A673 (cell line): ENCODE data around the gene TENM3. TPM values are rescaled to one million over a fixed set of nuclear protein-coding genes. Genes with fewer than 3 reads are reported as not detected.

Experiments used
- BruUV-seq: library from RNA; stranded (reverse); fragments of 400-500 nt; replicated peaks from 2 replicates; lab custom pipeline; 2021; lab: Mats Ljungman, UMichigan
- CTCF ChIA-PET: fragments of 300-600 bp; sonication (Branson Sonifier 250); formaldehyde crosslinking; loops from one replicate; lab custom pipeline; 2022; ENCODE audit warnings: antibody characterized with exemption; lab: Charles Lee
- POLR2A ChIA-PET: fragments of 300-600 bp; sonication (Branson Sonifier 250); formaldehyde crosslinking; loops from one replicate; lab custom pipeline; 2022; ENCODE audit warnings: antibody characterized with exemption; ENCODE audit not compliant: low non-redundant PET; lab: Charles Lee
- DNase-seq: peaks from one replicate; pipeline ENCODE4 v3.0.0-alpha.2; 2015; ENCODE audit warnings: low spot score
- H3K27ac ChIP-seq: fragments of 200-600 bp; sonication (generic); 2 replicates; pipeline ENCODE4 v1.5.1; 2016; ENCODE audit warnings: mixed run types, low read depth, mild to moderate bottlenecking, mixed read lengths, antibody characterized with exemption, low read length; ENCODE audit not compliant: poor library complexity, severe bottlenecking
- H3K27me3 ChIP-seq: fragments of 200-600 bp; sonication (generic); replicated peaks from 2 replicates; pipeline ENCODE4 v1.6.1; 2017; ENCODE audit warnings: mixed run types, low read depth, mild to moderate bottlenecking, mixed read lengths, antibody characterized with exemption, low read length; ENCODE audit not compliant: insufficient read depth, poor library complexity
- H3K36me3 ChIP-seq: fragments of 200-600 bp; sonication (generic); 2 replicates; pipeline ENCODE4 v1.6.1; 2016; ENCODE audit warnings: mixed run types, mild to moderate bottlenecking, mixed read lengths, antibody characterized with exemption, low read length; ENCODE audit not compliant: insufficient read depth, poor library complexity, severe bottlenecking
- H3K4me1 ChIP-seq: fragments of 200-600 bp; sonication (generic); 2 replicates; pipeline ENCODE4 v1.6.1; 2017; ENCODE audit warnings: mixed run types, mild to moderate bottlenecking, mixed read lengths, antibody characterized with exemption, low read length; ENCODE audit not compliant: insufficient read depth, poor library complexity, severe bottlenecking
- H3K4me3 ChIP-seq: fragments of 200-600 bp; sonication (generic); 2 replicates; pipeline ENCODE4 v1.5.1; 2016; ENCODE audit warnings: low read depth, mixed run types, mild to moderate bottlenecking, mixed read lengths, low read length; ENCODE audit not compliant: poor library complexity, severe bottlenecking
- H3K9me3 ChIP-seq: fragments of 200-600 bp; sonication (generic); 2 replicates; pipeline ENCODE4 v1.6.1; 2016; ENCODE audit warnings: mixed run types, low read depth, mild to moderate bottlenecking, mixed read lengths, antibody characterized with exemption, low read length; ENCODE audit not compliant: poor library complexity, severe bottlenecking
- EZH2 ChIP-seq: fragments of 200-600 bp; sonication (generic); IDR thresholded peaks from 2 replicates; pipeline ENCODE4 v1.6.1; 2017; ENCODE audit warnings: borderline replicate concordance, low read depth, mild to moderate bottlenecking, mixed read lengths, antibody characterized with exemption, low read length; ENCODE audit not compliant: poor library complexity, severe bottlenecking
- intact Hi-C: fragments of 100-400 bp; cut with micrococcal nuclease; formaldehyde crosslinking; loops from one replicate; pipeline ENCODE4 v1.10.0; 2022; ENCODE audit not compliant: unreplicated experiment
- total RNA-seq: library from RNA; stranded (reverse); gene quantifications from 2 replicates; pipeline ENCODE4 v1.2.3, GENCODE V29; 2021
- TF ChIP-seq, protein P1 (sequence below): fragments of 300-800, 200-600 bp; sonication (generic); conservative IDR thresholded peaks from 2 replicates; pipeline ENCODE4 v1.5.1; 2017; ENCODE audit warnings: low read depth, mild to moderate bottlenecking, antibody characterized with exemption, low read length, moderate library complexity, mixed read lengths

The TENM3 gene
- total RNA-seq, 1 experiment from 2014 or later, result 26.4 TPM

DNA sequence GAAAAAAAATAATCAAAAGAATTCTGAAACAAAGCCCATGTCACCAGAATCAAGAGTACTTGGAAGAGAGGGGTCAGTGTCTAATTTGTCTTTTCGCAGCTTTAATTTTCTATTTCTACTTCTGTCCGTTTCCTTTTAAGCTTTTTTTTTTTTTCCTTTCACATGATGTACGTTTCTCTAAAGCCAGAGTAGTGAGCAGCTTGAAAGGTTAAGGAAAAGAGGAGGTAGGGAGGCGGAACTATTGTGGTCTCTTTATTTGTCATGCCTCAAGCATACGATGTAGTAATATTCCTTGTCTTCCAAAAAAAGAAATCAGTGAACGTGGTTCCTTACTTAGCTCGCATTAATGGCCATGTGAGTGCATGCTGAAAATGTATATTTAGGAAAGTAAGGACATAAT, 311.5 kb downstream of the TENM3 start:
- Histone ChIP-seq H3K27ac (no peak overlapping the region), H3K27me3 (no peaks in the 10 kb centered on the region), H3K9me3 (no peaks in the 10 kb centered on the region), H3K36me3 (no peaks in the 10 kb centered on the region), H3K4me1 (peaks cover 22% of the 10 kb centered on the region), H3K4me3 (no peak overlapping the region)
- ChIA-PET POLR2A (no interaction called here), CTCF (no interaction called here)
- BruUV-seq, result no TSS peak
- intact Hi-C loops, result loop anchor here (10.0 kb wide), 1 partner anchor 420 kb away; no protein-coding TSS in a partner anchor
- no peak for TF ChIP-seq EZH2
- TF ChIP-seq, protein P1, sequence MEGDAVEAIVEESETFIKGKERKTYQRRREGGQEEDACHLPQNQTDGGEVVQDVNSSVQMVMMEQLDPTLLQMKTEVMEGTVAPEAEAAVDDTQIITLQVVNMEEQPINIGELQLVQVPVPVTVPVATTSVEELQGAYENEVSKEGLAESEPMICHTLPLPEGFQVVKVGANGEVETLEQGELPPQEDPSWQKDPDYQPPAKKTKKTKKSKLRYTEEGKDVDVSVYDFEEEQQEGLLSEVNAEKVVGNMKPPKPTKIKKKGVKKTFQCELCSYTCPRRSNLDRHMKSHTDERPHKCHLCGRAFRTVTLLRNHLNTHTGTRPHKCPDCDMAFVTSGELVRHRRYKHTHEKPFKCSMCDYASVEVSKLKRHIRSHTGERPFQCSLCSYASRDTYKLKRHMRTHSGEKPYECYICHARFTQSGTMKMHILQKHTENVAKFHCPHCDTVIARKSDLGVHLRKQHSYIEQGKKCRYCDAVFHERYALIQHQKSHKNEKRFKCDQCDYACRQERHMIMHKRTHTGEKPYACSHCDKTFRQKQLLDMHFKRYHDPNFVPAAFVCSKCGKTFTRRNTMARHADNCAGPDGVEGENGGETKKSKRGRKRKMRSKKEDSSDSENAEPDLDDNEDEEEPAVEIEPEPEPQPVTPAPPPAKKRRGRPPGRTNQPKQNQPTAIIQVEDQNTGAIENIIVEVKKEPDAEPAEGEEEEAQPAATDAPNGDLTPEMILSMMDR, result no peak
- no peak for DNase-seq

DNA sequence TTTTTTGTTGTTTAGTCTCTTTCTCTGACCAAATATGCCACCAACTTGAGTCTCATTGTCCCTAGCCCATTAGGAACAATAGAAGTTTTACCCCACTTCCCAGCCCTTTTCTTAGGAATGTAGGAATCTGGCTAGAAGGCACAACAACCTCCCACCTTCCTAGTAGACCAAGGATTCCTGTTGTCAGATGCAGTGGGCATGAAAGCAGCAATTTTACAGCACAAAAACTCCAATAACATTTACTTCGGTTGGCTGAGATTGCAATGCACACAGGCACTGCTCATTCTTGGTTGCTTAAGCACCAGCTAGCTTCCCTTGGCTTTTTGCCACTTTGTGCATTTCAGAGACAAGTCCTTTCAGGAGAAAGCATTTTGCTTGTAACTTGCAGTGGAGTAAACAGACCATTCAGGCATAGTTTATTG, 312.8 kb downstream of the TENM3 start:
- Histone ChIP-seq H3K4me1 (peaks cover 29% of the 10 kb centered on the region), H3K9me3 (no peaks in the 10 kb centered on the region), H3K36me3 (no peaks in the 10 kb centered on the region), H3K4me3 (no peak overlapping the region), H3K27me3 (no peaks in the 10 kb centered on the region), H3K27ac (no peak overlapping the region)
- ChIA-PET POLR2A (no interaction called here), CTCF (no interaction called here)
- TF ChIP-seq, protein P1, result no peak
- peak; percentile 81 for DNase-seq
- no TSS peak for BruUV-seq
- intact Hi-C loops, result loop anchor here (10.0 kb wide), 1 partner anchor 421 kb away; no protein-coding TSS in a partner anchor

DNA sequence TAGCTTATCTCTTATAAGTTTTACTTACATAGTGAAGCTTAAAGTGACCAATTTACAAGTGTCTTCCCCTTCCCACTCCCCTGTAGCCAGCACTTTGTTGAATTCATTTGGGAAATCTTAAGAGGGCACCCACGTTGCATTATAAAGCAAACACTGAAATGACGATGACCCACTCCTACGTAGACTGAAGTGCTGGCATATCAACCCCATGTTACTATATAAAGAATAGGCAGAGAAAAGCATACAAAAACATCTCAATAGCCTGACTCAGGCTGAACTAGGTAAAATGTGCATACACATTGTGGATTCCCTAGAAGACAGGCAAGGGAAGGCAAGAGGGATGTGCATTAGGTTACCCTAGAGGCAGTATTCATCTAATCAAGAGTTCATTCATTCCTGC, 313.4 kb downstream of the TENM3 start:
- no peak for DNase-seq
- no TSS peak for BruUV-seq
- POLR2A ChIA-PET, result no interaction called here

More for the DNA sequence above, 313.4 kb downstream of the TENM3 start:
- Histone ChIP-seq H3K4me3 (no peak overlapping the region), H3K27ac (no peak overlapping the region), H3K27me3 (no peaks in the 10 kb centered on the region), H3K9me3 (no peaks in the 10 kb centered on the region), H3K36me3 (no peaks in the 10 kb centered on the region), H3K4me1 (peaks cover 29% of the 10 kb centered on the region)
- intact Hi-C loops, result loop anchor here (10.0 kb wide), 1 partner anchor 422 kb away; no protein-coding TSS in a partner anchor
- TF ChIP-seq, protein P1, result no peak
- no peak for TF ChIP-seq EZH2
- CTCF ChIA-PET, result no interaction called here
